HT-29 (cell line): ENCODE measurements around the gene KRTAP12-2. TPM values are rescaled to one million over a fixed set of nuclear protein-coding genes. Genes with fewer than 3 reads are reported as not detected.

Source experiments
- DNase-seq: peaks from one replicate; pipeline ENCODE4 v3.0.0-alpha.2; 2015; ENCODE audit warnings: low spot score
- total RNA-seq: library from RNA; depleted of rRNA; stranded (reverse); fragments of >200 nt; shearing (Covaris generic); gene quantifications from 2 replicates; pipeline ENCODE4 v1.2.3, GENCODE V29; 2014; rRNA removed

The KRTAP12-2 gene, protein sequence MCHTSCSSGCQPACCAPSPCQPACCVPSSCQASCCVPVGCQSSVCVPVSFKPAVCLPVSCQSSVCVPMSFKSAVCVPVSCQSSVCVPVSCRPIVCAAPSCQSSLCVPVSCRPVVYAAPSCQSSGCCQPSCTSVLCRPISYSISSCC
- total RNA-seq, result not detected in 2 replicates

DNA sequence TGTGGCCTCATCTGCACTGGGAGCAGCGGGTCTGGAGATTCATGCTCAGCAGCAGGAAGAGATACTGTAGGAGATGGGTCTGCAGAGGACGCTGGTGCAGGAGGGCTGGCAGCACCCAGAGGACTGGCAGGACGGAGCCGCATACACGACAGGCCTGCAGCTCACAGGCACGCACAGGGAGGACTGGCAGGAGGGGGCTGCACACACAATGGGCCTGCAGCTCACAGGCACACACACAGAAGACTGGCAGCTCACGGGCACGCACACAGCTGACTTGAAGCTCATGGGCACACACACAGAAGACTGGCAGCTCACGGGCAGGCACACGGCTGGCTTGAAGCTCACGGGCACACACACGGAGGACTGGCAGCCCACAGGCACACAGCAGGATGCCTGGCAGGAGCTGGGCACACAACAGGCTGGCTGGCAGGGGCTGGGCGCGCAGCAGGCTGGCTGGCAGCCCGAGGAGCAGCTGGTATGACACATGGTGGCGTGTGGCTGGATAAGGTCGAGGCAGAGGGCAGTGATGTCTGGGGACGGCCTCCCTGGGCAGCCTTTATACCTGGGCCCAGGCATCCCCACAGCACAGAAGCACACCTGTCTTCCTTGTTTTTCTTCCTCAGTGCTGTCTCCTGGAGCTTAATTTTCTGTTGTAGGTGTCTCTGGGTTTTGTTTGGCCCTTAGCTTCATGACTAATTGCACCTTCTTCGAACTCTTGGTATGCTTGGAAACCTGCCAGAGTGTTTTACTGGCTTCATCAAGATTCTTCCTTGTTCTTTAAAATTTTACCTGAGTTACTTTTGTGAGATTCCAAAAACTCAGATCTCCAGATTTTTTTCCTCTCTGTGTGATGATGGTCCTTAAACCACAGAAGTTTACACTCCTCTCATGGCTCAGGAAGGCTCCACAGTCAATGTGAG lies at the start of gene KRTAP12-2:
TSS of gene KRTAP12-2 (minus strand) at position 527 of the 920 bp plus-strand sequence. CDS start at position 486, 41 bp downstream.
- no peak for DNase-seq

DNA sequence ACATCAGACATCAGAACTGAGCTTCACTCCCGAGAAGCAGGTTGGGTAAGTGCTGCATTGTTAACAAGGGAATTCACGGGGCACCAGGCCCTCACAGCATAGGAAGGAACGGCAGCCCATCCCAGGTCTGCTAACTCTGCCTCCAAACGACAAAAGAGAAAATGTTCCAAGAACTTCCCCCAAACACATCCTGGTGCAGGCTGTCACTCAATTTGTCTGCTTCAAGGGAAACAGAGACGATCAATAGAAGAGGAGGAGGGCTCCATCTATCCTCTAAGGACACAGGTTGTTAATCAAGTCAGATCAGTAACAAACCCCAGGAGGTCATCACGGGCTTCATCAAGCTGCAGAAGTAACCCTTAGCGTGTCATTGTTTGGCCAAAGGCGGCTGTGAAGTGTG lies 48.2 kb upstream of the KRTAP12-2 start:
- no peak for DNase-seq

DNA sequence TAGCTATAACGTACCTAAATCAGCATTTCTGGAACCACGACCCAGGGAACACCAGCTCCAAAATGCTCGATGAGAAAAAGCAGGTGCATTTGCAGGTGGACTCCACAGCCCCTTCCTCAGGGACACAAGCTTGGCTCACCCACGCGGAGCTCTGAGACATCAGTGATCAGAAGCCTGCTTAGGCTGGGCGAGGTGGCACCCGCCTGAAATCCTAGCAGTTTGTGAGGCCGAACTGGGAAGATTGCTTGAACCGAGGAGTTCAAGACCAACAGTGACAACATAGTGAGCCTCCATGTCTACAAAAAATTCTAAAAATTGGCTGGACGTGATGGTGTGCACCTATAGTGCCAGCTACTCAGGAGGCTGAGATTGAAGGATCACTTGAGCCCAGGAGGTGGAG lies 47.1 kb upstream of the KRTAP12-2 start:
- no peak for DNase-seq

DNA sequence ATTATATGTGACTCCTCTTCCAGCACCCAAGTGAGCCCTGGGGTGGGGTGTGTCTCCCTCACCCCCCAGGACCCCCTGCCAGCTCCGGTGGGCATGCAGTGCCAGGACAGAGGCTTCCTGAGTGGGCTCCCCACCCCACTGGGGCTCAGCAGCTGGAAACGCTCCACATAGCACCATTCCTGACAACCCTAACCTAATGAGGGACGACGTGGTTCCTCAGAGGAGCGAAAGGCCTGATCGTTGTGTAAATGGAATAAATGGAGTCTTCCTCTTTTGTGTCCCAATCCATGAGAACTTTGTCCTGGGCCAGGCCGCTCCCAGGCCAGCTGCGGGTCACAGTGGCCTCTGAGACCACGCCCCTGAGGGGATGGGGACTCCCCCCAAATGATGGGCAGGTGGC lies 46.4 kb upstream of the KRTAP12-2 start:
- DNase-seq, result no peak

DNA sequence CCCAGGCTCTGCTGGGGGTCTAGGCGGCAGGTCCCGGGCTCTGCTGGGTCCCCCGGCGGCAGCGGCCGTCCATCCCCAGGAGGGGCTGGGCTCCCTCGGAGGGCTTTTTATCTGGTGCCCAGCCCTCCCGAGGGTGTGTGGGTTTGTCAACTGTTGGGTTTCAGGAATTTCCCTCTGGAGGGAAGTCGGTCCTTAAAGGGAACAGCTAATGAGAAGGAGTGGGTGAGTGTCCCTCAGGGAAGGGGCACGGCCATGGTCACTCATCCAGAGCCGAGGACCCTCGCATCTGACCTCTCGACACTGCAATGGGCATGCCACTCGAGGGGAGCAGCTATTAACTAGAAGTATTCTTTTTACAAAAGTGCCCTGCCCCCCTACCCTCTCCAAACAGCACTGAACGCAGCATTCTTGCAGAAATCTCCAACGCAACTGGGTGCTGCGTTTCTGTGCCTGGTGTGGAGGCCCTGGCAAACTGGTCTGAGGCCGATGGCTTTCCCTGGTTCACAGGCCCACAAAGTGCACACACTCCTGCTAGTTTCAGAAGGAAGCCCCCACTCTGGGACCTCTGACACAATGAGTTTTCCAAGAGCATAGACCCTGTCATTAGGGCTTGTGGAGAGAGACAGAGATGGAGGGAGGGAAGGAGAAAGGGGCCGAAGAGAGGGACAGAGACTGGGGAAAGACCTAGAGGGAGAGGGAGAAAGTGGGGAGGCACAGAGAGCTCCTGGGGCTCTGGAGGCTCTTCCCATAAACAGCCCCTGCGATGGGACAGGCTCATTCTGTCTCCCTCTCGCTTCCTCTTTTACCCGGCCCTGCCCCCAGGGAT lies 45.7 kb upstream of the KRTAP12-2 start:
- no peak for DNase-seq

DNA sequence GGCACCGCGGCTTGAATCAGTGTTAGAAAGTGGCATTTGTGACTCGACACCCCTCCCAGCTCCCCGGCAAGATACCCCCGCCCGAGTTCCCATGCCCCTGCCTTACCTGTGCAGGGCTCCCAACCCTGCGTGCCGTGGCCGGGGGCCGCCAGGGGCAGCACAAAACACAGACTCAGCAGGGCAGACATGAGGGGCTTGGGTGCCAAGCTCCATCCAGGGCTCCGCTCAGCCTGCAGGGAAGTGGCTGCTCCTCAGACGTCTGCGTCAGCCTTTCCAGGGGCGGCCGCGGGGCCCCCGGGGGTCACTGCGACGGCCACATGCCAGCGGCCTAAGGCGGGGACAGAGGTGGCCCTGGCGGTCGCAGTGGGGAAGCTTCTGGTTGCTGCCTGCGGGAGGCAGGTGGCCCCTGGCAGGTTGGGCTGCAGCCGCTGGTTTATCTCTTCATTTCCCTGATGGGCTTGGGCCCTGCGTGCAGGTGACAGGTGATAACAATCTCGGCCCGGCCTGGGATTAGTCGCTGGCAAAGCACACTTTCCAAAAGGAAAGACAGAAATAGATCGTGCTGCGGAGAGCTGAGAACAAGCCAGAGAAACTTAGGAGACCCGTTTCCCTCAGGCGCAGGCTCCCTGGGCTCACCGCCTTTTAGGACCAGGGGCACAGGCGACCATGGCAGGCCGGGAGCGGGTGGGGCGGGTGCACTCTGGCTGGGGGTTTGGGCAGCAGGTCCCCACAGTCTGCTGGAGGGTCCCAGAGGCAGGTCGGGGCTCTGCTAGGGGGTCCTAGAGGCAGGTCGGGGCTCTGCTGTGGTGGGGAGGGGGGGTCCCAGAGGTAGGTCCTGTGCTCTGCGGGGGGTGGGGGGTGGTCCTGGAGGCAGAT lies 44.8 kb upstream of the KRTAP12-2 start, which contains the start of gene TSPEAR:
TSS of gene TSPEAR (minus strand) at position 246 of the 876 bp plus-strand sequence. CDS start at position 188, 58 bp downstream.
- no peak for DNase-seq

DNA sequence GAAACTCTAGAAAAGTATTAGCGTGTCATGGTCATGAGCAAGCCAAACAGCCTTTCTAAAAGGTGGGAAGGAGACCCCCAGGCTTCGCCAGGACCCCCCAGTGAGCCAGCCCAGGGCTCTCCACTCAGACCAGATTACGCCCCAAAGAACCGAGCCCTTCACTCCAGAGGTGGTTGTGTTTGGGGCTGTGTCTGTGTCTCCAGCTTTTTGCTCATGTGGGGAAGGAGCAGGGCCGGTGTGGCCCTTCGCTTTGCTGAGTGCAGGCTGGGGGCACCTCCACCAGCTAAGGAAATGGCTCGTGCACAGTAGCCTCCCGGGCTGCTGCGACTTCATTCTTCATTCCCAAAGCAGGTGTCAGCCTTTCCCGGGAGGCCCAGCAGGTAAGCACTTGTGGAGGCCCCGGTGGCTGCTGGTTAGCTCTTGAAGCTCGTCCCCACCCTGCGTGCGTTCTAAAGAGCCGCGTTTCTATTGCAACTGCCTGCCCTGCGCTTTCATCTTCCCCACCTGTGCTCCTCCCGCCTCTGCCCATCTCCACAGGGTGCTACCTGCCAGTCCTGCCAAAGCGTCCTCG lies 44.1 kb upstream of the KRTAP12-2 start:
- peak; percentile 10 for DNase-seq

DNA sequence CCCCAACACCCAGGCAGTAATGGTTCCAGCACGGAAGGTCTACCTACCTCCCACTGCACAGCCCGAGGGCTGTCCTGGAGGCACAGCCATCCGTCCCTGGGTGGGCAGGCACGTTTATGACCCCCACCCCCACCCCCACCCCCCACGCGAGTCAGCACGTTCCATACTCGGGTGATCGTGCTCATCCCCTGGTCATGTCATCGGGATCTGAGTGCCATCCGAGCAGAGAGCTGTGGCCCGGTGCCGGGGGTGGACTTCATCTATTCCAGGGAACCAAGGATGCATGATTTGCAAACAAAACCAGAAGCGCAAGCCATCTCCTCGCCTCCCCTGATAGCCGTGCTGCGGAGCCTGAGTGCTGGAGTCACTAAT lies 43.6 kb upstream of the KRTAP12-2 start:
- no peak for DNase-seq

DNA sequence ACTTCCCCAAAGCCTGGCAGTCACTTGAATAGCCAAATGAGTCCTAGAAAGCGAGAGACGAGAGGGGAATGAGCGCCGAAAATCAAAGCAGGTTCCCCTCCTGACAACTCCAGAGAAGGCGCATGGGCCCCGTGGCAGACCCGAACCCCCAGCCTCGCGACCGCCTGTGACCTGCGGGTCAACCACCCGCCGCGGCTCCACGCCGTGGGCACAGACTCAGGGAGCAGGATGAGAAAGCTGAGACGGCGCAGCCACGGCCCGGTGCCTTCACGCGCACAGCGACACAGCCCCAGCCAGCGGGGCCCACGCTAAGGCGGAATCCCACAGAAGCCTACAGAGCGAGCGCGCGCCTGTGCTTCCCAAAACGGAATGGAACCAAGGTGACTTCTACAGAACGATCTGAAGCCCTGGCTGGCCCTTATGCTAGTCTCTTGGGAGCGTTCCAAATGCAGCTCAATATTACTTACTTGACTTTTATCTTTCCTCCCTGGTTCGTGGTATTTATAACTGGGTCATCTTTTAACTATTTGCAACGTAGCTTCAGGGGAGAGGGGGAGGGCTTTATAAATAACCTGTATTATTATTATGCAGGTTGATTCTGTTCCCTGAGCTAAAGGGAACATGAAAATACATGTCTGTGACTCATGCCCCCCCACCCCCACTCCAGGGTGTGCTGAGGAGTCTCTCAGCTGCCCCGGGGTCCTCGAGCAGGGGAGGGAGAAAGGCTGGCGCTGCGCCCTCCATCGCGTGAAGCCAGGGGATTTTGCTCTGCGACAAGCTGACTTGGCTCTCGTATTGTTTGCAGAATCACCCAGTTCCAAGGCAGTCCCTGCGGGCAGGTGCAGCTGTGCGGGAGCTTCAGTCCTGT lies 42.9 kb upstream of the KRTAP12-2 start:
- DNase-seq, result no peak

DNA sequence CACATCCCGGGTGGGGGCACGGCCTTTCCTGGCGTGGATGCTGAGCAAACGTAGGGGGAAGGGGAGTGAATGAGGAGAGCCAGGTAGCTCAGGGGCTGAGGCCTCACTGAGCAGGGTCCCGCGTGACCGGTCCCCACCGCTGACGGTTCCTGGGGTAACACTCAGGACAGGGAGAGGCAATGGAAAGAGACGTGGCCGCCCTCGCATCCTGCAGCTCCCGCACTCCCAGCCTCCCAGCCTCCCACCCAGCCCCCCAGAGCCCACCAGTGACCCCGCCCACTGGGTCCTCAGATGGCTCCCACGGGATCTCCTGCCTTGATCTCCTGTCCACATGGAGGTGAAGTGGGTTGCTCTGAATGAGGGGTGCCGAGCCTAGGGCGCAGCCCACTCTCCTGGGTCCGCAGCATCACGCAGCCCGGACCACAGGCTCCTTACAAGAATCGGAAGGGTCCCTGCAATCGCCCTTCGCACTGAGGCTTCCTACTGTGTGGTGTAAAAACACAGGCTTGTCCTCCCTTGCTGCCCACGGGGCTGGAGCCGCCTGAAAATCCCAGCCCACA lies 42.2 kb upstream of the KRTAP12-2 start:
- DNase-seq, result no peak

DNA sequence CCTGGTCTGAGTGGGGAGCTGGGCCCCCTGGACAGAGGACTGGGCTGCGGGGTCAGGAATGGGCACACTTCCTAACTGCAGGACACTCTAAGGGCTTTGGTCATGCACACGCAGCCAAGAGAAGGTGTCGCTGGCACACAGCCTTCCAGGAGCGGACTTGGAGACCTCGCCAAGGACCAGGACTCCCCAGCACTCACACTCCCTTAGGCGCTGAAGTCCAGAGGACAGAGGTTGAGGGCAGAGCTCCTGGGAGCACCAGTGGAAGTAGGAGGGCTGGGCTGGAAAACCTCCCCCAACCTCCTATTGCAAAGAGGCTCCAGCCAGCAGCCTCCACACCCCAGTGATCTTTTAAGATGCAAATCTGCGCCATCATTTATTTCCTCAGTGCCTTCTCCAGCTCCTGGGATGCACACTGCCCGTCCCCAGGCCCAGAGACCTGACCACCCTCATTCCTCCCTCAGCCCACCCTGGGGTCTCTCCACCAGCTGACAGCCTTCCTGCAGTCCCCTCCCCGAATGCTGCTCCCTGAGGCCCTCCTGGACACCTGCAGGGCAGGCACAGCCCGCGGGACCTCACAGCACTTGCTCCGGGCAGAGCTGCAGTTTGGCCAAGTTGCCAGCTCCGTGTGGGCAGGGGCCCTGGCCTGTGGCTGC lies 41.6 kb upstream of the KRTAP12-2 start:
- no peak for DNase-seq

DNA sequence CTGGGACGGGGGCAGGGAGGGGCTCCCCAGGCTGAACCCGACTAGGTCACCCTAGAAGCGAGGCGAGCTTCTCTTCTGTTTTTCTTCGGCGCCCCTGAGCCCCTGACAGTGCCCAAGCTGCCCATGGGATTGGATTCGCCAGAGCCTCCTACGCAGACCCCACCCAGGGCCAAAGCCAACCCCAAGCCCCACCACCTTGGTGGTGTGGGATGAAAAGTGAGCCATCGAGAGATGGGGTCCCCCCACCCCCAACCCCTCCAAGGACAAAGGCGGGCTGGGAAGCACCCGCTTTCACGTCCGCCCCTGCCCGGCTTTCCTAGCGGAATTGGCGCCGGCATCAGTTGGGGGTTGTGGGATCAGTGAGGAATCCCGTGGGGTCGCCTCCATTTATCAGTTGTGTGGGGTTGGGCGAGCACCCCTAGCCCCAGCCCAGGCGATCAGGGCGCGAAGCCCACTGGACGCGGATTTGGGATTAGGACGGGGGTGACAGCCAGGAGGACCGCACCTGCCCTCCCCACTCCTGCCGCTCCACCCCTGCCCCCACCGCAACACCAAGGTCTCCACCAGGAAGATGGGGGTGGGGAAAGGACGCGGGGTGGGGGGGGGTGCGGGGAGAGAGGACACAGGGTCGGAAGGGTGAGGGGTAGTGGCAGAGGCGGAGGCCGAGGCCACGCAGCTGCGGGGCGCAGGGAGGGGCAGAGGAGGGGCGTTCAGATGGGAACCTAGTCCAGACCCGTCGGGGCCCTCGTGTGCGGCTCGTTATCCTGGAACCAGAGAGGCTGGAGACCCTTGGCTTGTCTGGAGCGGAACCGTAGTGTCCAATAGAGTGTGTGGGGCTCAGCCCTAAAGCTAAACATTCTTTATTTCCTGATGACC lies 40.2 kb upstream of the KRTAP12-2 start:
- DNase-seq, result no peak

DNA sequence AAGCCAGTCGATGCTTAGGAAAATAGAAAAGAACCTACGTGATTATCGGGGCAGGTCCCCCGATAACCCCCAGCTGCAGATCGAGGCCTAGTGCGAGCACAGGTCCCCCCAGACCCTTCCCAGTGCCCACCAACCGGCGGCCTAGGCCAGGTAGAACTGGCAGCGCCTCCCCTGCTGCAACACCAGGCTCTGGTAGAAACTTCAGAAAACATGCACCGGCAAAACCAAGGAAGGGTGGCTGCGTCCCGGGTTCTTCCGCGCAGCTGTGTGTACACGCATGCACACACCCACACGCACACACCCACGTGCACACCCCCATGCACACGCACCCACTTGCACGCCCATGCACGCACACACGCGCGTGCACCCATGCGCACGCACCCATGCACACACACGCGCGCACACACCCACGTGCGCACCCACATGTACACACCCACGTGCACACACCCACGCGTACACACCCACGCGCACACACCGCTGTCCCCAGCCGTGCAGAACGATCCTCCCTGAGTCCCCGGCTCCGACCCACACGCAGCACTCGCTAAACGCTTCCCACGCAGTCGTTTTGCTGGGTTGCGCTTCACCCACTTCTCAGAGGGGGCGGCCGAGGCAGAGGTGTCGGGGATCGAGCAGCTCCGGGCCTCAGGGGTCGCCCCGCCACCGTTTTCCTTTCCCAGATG lies 39.4 kb upstream of the KRTAP12-2 start:
- no peak for DNase-seq

DNA sequence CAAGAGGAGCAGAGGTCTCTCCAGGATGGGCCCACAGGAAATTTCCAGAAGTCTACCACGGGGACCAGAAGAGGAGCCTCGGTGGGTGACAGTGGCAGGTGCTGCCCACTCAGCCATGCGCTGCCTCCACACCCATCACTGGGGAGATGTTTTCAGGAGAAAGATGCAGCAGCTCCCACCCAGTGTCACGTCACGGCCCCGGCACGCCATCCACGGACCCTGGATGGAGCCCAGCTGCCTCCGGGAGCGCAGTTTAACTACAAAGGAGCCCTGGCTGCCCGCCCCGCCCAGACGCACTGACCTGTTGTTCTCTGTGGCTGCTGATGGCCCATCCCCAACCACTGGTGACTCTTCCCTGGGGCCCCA lies 37.9 kb upstream of the KRTAP12-2 start:
- DNase-seq, result no peak

DNA sequence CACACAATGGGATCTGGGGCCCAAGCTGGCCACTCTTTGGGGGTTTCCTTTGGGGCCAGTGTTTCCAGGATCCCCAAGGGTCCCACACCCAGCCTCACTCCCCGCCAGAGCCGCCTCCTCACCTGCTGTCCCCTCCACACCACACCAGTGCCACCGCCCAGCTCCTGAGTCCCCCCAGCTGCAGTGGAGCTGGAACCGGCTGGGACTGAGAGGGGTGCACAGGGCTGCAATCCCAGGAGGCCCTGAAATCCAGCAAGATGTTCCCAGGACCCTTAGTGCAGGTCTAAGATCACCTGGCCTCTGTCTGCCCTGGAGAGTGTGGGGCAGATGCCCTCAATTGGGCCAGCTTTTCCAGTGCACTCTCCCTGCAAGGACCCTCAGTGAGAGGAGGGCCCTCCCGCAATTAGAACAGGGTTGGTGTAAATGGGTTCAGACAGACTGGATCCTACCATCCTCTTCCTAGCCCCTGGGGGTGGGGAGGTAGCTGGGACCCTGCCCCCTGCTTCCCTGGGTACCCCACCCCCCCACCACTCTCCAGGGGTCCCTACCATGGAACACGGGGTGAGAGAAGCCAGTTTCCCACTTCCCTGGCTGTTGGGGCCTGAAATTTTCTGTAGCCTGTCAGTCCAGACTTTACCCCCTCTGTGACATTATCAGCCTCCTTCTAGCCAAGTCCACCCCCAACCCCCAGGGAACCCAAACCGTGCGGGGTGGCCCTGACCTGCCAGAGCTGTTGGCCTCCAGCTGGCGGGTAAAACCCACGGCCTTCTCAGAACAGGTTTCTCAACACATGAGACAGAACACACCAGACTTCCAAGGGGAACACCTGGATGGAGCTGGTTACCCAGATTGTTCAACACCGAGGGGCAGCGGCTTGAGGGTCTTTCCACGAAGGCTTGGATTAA lies 37.3 kb upstream of the KRTAP12-2 start:
- no peak for DNase-seq
